Uterus (tissue), 2 donors: ENCODE data around the gene AREL1.

Experiments used
- POLR2A ChIP-seq, 2 donors: fragments of 450-650 bp; IDR thresholded peaks; one replicate each; pipeline ENCODE4 v1.6.1; 2016; ENCODE audit warnings: antibody characterized with exemption in 2 of 2, mild to moderate bottlenecking in 1 of 2, moderate library complexity in 1 of 2
- TF ChIP-seq, protein P1 (sequence below), 4 experiments: fragments of 200-600 bp in 2 of 4; fragments of 450-650 bp in 2 of 4; sonication (generic) in 2 of 4; IDR thresholded peaks; one replicate each; pipeline ENCODE4 v1.5.1; 2016 to 2019; ENCODE audit warnings: antibody characterized with exemption in 4 of 4, mild to moderate bottlenecking in 2 of 4, moderate library complexity in 1 of 4

DNA sequence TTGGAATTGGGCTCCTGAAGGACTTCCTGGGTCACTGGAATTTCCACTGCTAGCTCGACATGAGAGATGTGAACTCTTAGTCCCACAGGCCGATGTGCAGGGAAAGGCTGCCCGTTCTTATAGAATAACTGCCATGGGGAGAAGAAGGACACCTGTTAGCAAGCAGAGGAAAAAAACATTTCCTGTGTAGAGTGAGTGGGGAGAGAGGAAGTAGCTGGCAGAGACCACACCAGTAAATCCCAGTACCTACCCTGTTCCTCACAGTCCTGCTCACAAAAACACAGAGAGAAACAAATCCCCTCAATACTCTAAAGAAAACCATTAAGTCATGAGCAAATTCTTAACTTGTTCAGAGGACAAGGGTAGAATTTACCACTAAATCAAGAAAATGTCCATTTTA lies 29.5 kb downstream of the AREL1 start:
- TF ChIP-seq, protein P1, sequence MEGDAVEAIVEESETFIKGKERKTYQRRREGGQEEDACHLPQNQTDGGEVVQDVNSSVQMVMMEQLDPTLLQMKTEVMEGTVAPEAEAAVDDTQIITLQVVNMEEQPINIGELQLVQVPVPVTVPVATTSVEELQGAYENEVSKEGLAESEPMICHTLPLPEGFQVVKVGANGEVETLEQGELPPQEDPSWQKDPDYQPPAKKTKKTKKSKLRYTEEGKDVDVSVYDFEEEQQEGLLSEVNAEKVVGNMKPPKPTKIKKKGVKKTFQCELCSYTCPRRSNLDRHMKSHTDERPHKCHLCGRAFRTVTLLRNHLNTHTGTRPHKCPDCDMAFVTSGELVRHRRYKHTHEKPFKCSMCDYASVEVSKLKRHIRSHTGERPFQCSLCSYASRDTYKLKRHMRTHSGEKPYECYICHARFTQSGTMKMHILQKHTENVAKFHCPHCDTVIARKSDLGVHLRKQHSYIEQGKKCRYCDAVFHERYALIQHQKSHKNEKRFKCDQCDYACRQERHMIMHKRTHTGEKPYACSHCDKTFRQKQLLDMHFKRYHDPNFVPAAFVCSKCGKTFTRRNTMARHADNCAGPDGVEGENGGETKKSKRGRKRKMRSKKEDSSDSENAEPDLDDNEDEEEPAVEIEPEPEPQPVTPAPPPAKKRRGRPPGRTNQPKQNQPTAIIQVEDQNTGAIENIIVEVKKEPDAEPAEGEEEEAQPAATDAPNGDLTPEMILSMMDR (IDR thresholded peaks at IDR 0.05) = no peak
- no peak for TF ChIP-seq POLR2A (IDR thresholded peaks at IDR 0.05)
